GM12878 (cell line): ENCODE data around the gene STARD10. TPM values are rescaled to one million over a fixed set of nuclear protein-coding genes. Genes with fewer than 3 reads are reported as not detected.

Experiments
- ATAC-seq: fragments of 200-7000 bp; cut with Tn5 transposase; 3 replicates; pipeline ENCODE4 v1.9.1; 2020; ENCODE audit warnings: mild to moderate bottlenecking, moderate library complexity
- BruUV-seq: library from RNA; stranded (reverse); fragments of 400-500 nt; replicated peaks from 2 replicates; lab custom pipeline; 2021; lab: Mats Ljungman, UMichigan
- CTCF ChIA-PET: fragments of 300-600 bp; sonication (Branson Sonifier 250); formaldehyde crosslinking; extraction: SDS; loops from one replicate; lab custom pipeline; 2021; ENCODE audit warnings: inconsistent platforms; lab: Yijun Ruan, JAX
- POLR2A ChIA-PET: fragments of 350-600 bp; formaldehyde crosslinking; extraction: SDS; loops from one replicate; lab custom pipeline; 2021; ENCODE audit warnings: inconsistent platforms; lab: Charles Lee
- RAD21 ChIA-PET: fragments of 300-600 bp; sonication (Branson Sonifier 250); formaldehyde crosslinking; loops from one replicate; lab custom pipeline; 2023; ENCODE audit warnings: antibody characterized with exemption; ENCODE audit not compliant: unreplicated experiment; lab: Charles Lee
- SMC1A ChIA-PET: fragments of 300-600 bp; sonication (Branson Sonifier 250); formaldehyde crosslinking; loops from one replicate; lab custom pipeline; 2023; ENCODE audit not compliant: unreplicated experiment, uncharacterized antibody; lab: Charles Lee
- DNase-seq: peaks from one replicate; pipeline ENCODE4 v3.0.0-alpha.2; 2011; ENCODE audit warnings: low read depth, low spot score
- FAIRE-seq: peaks from 3 replicates; lab custom pipeline; 2011; peaks lifted over from hg19 to GRCh38; lab: Jason Lieb, UNC
- H2AFZ ChIP-seq: 2 replicates; pipeline ENCODE4 v1.6.0; 2011; ENCODE audit warnings: low read depth, low read length, control low read depth; ENCODE audit not compliant: control insufficient read depth
- H3K27ac ChIP-seq: 2 replicates; pipeline ENCODE4 v1.5.1; 2011; ENCODE audit warnings: control low read depth; ENCODE audit not compliant: control insufficient read depth, insufficient read depth
- H3K27me3 ChIP-seq, 2 experiments: replicated peaks in 1 of 2; 2 replicates each; pipeline versions ENCODE4 v1.6.0 to v1.6.1; 2011; ENCODE audit warnings: low read length in 1 of 2; ENCODE audit not compliant: control insufficient read depth in 2 of 2, insufficient read depth in 2 of 2
- H3K36me3 ChIP-seq, 2 experiments: 2 replicates each; pipeline ENCODE4 v1.5.1; 2011; ENCODE audit warnings: low read length in 1 of 2; ENCODE audit not compliant: control insufficient read depth in 2 of 2, insufficient read depth in 2 of 2
- H3K4me1 ChIP-seq: 2 replicates; pipeline ENCODE4 v1.6.1; 2011; ENCODE audit warnings: mild to moderate bottlenecking, low read length, moderate library complexity, mixed read lengths; ENCODE audit not compliant: control insufficient read depth, insufficient read depth
- H3K4me2 ChIP-seq: 2 replicates; pipeline ENCODE4 v1.6.0; 2011; ENCODE audit warnings: control low read depth; ENCODE audit not compliant: control insufficient read depth, insufficient read depth
- H3K4me3 ChIP-seq: fragments of 200-600 bp; sonication (generic); 2 replicates; pipeline ENCODE4 v1.5.1; 2016
- H3K79me2 ChIP-seq: 2 replicates; pipeline ENCODE4 v1.6.0; 2011; ENCODE audit warnings: low read length; ENCODE audit not compliant: control insufficient read depth, insufficient read depth
- H3K9ac ChIP-seq: 2 replicates; pipeline ENCODE4 v1.8.0; 2011; ENCODE audit warnings: low read length, control low read depth, mixed read lengths; ENCODE audit not compliant: control insufficient read depth, insufficient read depth
- H3K9me3 ChIP-seq: replicated peaks from 3 replicates; pipeline ENCODE4 v1.5.1; 2011; ENCODE audit warnings: mild to moderate bottlenecking, low read length; ENCODE audit not compliant: control insufficient read depth, insufficient read depth
- H4K20me1 ChIP-seq: 2 replicates; pipeline ENCODE4 v1.6.0; 2011; ENCODE audit not compliant: control insufficient read depth, insufficient read depth
- BRCA1 ChIP-seq: IDR thresholded peaks from 2 replicates; pipeline ENCODE4 v1.6.1; 2011; ENCODE audit warnings: low read depth, low read length, improper control_type of control experiment
- CHD1 ChIP-seq: IDR thresholded peaks from 2 replicates; pipeline ENCODE4 v1.6.1; 2012; ENCODE audit warnings: low read depth, low read length, improper control_type of control experiment
- ELK1 ChIP-seq: IDR thresholded peaks from 2 replicates; pipeline ENCODE4 v1.6.1; 2012; ENCODE audit warnings: low read depth, low read length, improper control_type of control experiment
- NR2C2 ChIP-seq: IDR thresholded peaks from 2 replicates; pipeline ENCODE4 v1.6.1; 2011; ENCODE audit warnings: borderline replicate concordance, low read depth; ENCODE audit not compliant: control insufficient read depth, insufficient read length
- RAD21 ChIP-seq: IDR thresholded peaks from 2 replicates; pipeline ENCODE4 v1.6.1; 2011; ENCODE audit warnings: mild to moderate bottlenecking, low read depth, low read length, moderate library complexity; ENCODE audit not compliant: insufficient read depth
- ZNF217 ChIP-seq: fragments of 450-650 bp; IDR thresholded peaks from 2 replicates; pipeline ENCODE4 v1.6.1; 2017; ENCODE audit warnings: antibody characterized with exemption, mild to moderate bottlenecking
- WGBS: methylation state at CpG from one replicate; pipeline ENCODE4 v1.1.6; 2016; ENCODE audit warnings: low lambda C conversion rate; ENCODE audit not compliant: insufficient replicate concordance, insufficient coverage; ENCODE audit errors: missing lambda C conversion rate; 5-methylcytosine and 5-hydroxymethylcytosine counted together
- in situ Hi-C: fragments of 300-500 bp; cut with MboI; formaldehyde crosslinking; loops from 9 replicates; pipeline ENCODE4 v1.14.3; 2018; ENCODE audit warnings: mixed read lengths
- intact Hi-C: fragments of 100-400 bp; cut with micrococcal nuclease; formaldehyde crosslinking; loops from one replicate; pipeline ENCODE4 v1.14.2; 2022; ENCODE audit not compliant: unreplicated experiment
- polyA plus RNA-seq, 11 experiments: library from polyadenylated mRNA; depleted of rRNA in 4 of 11; unstranded in 6 of 11; stranded (reverse) in 5 of 11; fragments of >200 nt; fragmentation: Nextera tagmentation in 4 of 11; fragmentation: Illumina TruSeq in 1 of 11; extraction: Ambion mirVana in 4 of 11; extraction: Trizol in 1 of 11; gene quantifications; 1 replicate in 1 of 11; 2 replicates in 10 of 11; pipeline versions ENCODE4 v1.2.1 to v1.2.3, GENCODE V29; 2011 to 2016; ENCODE audit warnings: inconsistent platforms in 2 of 11, missing spikeins in 2 of 11, low read depth in 1 of 11
- total RNA-seq, 4 experiments: library from RNA; depleted of rRNA in 3 of 4; stranded (reverse); fragments of >200 nt in 3 of 4; fragmentation: Illumina TruSeq in 1 of 4; extraction: Trizol in 1 of 4; gene quantifications; 2 replicates each; pipeline versions ENCODE4 v1.2.1 to v1.2.3, GENCODE V29; 2013 to 2021

STARD10 gene
- total and polyA plus RNA-seq, 10 of the 15 experiments (the other 5 are each of a cell fraction or from before 2014, with no cell fraction given), result 0.15 to 43.2 (median 23.1) TPM

DNA sequence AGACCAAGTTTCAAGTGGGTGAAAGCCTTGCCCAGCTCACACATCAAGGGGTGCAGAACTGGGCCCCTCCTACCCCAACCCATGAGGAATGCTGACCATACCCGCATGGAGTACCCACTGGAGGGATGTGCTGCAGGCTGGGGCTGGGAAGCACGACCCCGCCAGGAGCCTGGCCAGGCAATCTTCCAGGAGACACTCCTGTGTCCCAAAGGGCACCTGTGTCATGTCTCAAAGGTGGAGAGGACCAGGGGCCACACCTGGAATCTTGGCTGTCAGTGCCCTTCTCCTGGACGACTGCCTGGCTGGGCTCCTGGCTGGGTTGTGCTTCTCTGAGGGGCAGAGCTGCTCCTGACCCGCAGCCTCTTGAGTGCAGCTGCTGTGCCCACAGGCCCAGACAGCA lies 48.3 kb downstream of the STARD10 start:
- intact Hi-C loops, result loop anchor here (10.0 kb wide), 1 partner anchor 409 kb away; no protein-coding TSS in a partner anchor
- Histone ChIP-seq H3K36me3 (peaks cover 0 to 3% of the 10 kb centered on the region in 2 experiments; a peak in 2 of 4 replicates), H2AFZ (no peak overlapping the region), H3K9ac (no peak overlapping the region), H3K4me1 (peaks cover 70% of the 10 kb centered on the region)
- ATAC-seq (no peak), FAIRE-seq (no peak), DNase-seq (no peak)
- POLR2A ChIA-PET, result interaction anchor here (1.3 kb wide), 1 partner anchor 16 kb away, joined by 3 read pairs; no protein-coding TSS in a partner anchor
- in situ Hi-C loops, result no loop called here
- 92% methylated on average over 5 of the region's 5 CpGs for WGBS
- TF ChIP-seq RAD21 (no peak), CHD1 (no peak), BRCA1 (no peak), ELK1 (no peak), ZNF217 (no peak), NR2C2 (no peak)
- TF ChIP-seq, all 136 proteins: peak for 0
- Histone ChIP-seq H3K9me3 (no peaks in the 10 kb centered on the region), H4K20me1 (no peaks in the 10 kb centered on the region), H3K79me2 (peaks cover 80% of the 10 kb centered on the region), H3K27me3 (no peaks in the 10 kb centered on the region), H3K4me2 (0 out of 2 replicates have a peak overlapping the region, but pooled peaks have one; percentile 22), H3K27ac (no peak overlapping the region), H3K4me3 (no peak overlapping the region)
- BruUV-seq, result no TSS peak
- CTCF ChIA-PET, result interaction anchor here (1.0 to 2.8 kb wide), 3 partner anchors 20 to 49 kb away, joined by 5 to 11 read pairs (median 8); partner anchors contain the start of gene STARD10
- RAD21 ChIA-PET, result interaction anchor here (1.1 to 8.2 kb wide), 2 partner anchors 20 to 48 kb away, joined by 5 to 55 read pairs; partner anchors contain the start of gene STARD10
- SMC1A ChIA-PET, result interaction anchor here (2.6 kb wide), 1 partner anchor 20 kb away, joined by 5 read pairs; no protein-coding TSS in a partner anchor
